HepG2 (cell line): Measurements from ENCODE around the gene STX5. TPM values are rescaled to one million over a fixed set of nuclear protein-coding genes. Genes with fewer than 3 reads are reported as not detected.

Experiments
- ADNP ChIP-seq: sonication (generic); formaldehyde crosslinking; IDR thresholded peaks from 2 replicates; pipeline ENCODE4 v1.4.0; 2020; ENCODE audit warnings: missing genetic modification reagents
- CHD4 ChIP-seq: fragments of 200-600 bp; sonication (generic); IDR thresholded peaks from 2 replicates; pipeline ENCODE4 v1.7.0; 2017; ENCODE audit warnings: mild to moderate bottlenecking, low read length, borderline replicate concordance
- DPF2 ChIP-seq: sonication (generic); formaldehyde crosslinking; IDR thresholded peaks from 2 replicates; pipeline ENCODE4 v1.4.0; 2020; ENCODE audit warnings: mild to moderate bottlenecking, low read depth, missing genetic modification reagents, borderline replicate concordance
- EHMT2 ChIP-seq: fragments of 200-600 bp; sonication (generic); IDR thresholded peaks from 2 replicates; pipeline ENCODE4 v1.7.0; 2017; ENCODE audit warnings: antibody characterized with exemption, low read depth, low read length, borderline replicate concordance
- HNRNPUL1 ChIP-seq: fragments of 200-400 bp; formaldehyde crosslinking; IDR thresholded peaks from 2 replicates; pipeline ENCODE4 v1.6.1; 2017; ENCODE audit warnings: low read depth, mild to moderate bottlenecking, low read length, moderate library complexity
- HOXA9 ChIP-seq: sonication (generic); formaldehyde crosslinking; IDR thresholded peaks from 2 replicates; pipeline ENCODE4 v1.8.1; 2022; ENCODE audit warnings: missing genetic modification reagents, mild to moderate bottlenecking, moderate library complexity, borderline replicate concordance
- KDM3A ChIP-seq: IDR thresholded peaks from 2 replicates; pipeline ENCODE4 v1.6.1; 2018; ENCODE audit warnings: low read depth, missing compliant biosample characterization
- MIER2 ChIP-seq: IDR thresholded peaks from 2 replicates; pipeline ENCODE4 v1.6.1; 2016; ENCODE audit warnings: missing biosample characterization, missing genetic modification reagents
- NCOA1 ChIP-seq: sonication (generic); formaldehyde crosslinking; IDR thresholded peaks from 2 replicates; pipeline ENCODE4 v1.9.0; 2021; ENCODE audit warnings: missing genetic modification reagents
- PLSCR1 ChIP-seq: sonication (generic); formaldehyde crosslinking; IDR thresholded peaks from 2 replicates; pipeline ENCODE4 v1.5.0; 2020; ENCODE audit warnings: missing genetic modification reagents, mild to moderate bottlenecking, borderline replicate concordance
- RCOR2 ChIP-seq: IDR thresholded peaks from 2 replicates; pipeline ENCODE4 v1.6.1; 2016; ENCODE audit warnings: missing biosample characterization, missing genetic modification reagents
- REPIN1 ChIP-seq: sonication (generic); formaldehyde crosslinking; IDR thresholded peaks from 2 replicates; pipeline ENCODE4 v1.8.0; 2022; ENCODE audit warnings: missing genetic modification reagents, low read depth, mild to moderate bottlenecking, borderline replicate concordance
- TFDP1 ChIP-seq: IDR thresholded peaks from 2 replicates; pipeline ENCODE4 v1.6.1; 2016; ENCODE audit warnings: missing compliant biosample characterization, missing genetic modification reagents, borderline replicate concordance
- ZC3H4 ChIP-seq: sonication (generic); formaldehyde crosslinking; IDR thresholded peaks from 2 replicates; pipeline ENCODE4 v1.4.0; 2020; ENCODE audit warnings: missing genetic modification reagents, borderline replicate concordance
- ZMYM2 ChIP-seq: sonication (generic); formaldehyde crosslinking; IDR thresholded peaks from 2 replicates; pipeline ENCODE4 v1.8.0; 2022; ENCODE audit warnings: mild to moderate bottlenecking, missing genetic modification reagents
- ZNF10 ChIP-seq: sonication (generic); formaldehyde crosslinking; IDR thresholded peaks from 2 replicates; pipeline ENCODE4 v1.4.0; 2020; ENCODE audit warnings: mild to moderate bottlenecking, low read depth, missing genetic modification reagents, borderline replicate concordance
- ZNF143 ChIP-seq: sonication (generic); formaldehyde crosslinking; IDR thresholded peaks from 2 replicates; pipeline ENCODE4 v1.4.0; 2020; ENCODE audit warnings: missing genetic modification reagents
- ZNF761 ChIP-seq: sonication (generic); formaldehyde crosslinking; conservative IDR thresholded peaks from 2 replicates; pipeline ENCODE4 v1.4.0; 2020; ENCODE audit warnings: mild to moderate bottlenecking, missing genetic modification reagents
- ZNF816 ChIP-seq: sonication (generic); formaldehyde crosslinking; IDR thresholded peaks from 2 replicates; pipeline ENCODE4 v1.8.0; 2022; ENCODE audit warnings: missing genetic modification reagents, mild to moderate bottlenecking, borderline replicate concordance
- polyA plus RNA-seq, 8 experiments: library from polyadenylated mRNA; depleted of rRNA in 3 of 8; stranded (reverse) in 7 of 8; unstranded in 1 of 8; fragments of >200 nt; fragmentation: Illumina TruSeq in 4 of 8; extraction: Trizol in 4 of 8; gene quantifications; 2 replicates each; pipeline versions ENCODE4 v1.2.1 to v1.2.3, GENCODE V29; 2011 to 2016; ENCODE audit warnings: low read depth in 4 of 8, missing spikeins in 1 of 8, mixed read lengths in 1 of 8; ENCODE audit not compliant: insufficient read depth in 1 of 8
- total RNA-seq, 5 experiments: library from RNA; depleted of rRNA; stranded (reverse); fragments of >200 nt; fragmentation: Illumina TruSeq; extraction: Trizol; gene quantifications; 2 replicates each; pipeline ENCODE4 v1.2.3, GENCODE V29; 2016; ENCODE audit warnings: low read depth in 1 of 5
- TF ChIP-seq, protein P1 (sequence below): sonication (generic); formaldehyde crosslinking; IDR thresholded peaks from 2 replicates; pipeline ENCODE4 v1.4.0; 2020; ENCODE audit warnings: missing genetic modification reagents, borderline replicate concordance
- TF ChIP-seq, protein P2 (sequence below): sonication (generic); formaldehyde crosslinking; IDR thresholded peaks from 2 replicates; pipeline ENCODE4 v1.8.1; 2023; ENCODE audit warnings: missing genetic modification reagents, mild to moderate bottlenecking, borderline replicate concordance

The STX5 gene
- total and polyA plus RNA-seq, 2 of the 13 experiments (the other 11 are each of a cell fraction or from before 2014, with no cell fraction given): 26.9 to 30.0 TPM

DNA sequence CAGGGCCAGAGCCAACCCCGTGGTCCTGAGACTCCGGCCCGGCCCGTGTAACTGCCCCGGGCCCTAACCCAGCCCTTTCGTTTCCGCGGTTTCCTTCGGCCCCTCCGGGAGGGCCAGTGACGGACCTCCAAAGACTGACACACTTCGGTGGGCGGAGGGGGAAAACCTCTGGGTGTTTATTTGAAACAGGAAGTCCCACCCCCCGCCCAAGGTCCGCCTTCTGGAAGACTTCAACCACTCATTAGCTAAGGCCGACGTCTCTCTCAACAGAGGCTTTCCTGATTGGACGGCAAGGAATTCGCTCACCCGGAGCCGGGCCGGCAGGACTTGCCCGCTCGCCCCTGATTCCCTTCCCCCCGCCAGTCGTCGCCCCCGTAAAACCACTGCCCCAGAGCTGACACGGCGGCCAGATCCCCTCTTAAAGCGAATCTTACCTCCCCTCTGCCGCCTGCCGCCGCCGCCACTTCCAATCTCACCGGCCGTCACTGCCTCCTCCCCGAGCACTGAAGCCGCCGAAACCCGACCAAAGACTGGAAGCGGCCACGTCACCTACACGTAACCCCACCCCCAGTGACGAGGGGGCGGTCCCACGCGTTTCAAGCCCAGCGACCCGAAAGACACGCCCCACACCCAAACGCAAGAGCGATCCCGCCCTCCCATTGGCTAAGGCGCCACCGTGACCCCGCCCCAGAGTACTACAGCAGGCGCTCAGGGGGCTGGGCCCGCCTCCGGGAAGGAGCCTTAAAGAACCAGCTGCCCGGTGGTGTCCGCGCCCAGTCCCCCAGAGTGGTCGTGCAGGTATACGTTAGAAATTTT is at the start of gene STX5 (continued):
- TF ChIP-seq, protein P1, sequence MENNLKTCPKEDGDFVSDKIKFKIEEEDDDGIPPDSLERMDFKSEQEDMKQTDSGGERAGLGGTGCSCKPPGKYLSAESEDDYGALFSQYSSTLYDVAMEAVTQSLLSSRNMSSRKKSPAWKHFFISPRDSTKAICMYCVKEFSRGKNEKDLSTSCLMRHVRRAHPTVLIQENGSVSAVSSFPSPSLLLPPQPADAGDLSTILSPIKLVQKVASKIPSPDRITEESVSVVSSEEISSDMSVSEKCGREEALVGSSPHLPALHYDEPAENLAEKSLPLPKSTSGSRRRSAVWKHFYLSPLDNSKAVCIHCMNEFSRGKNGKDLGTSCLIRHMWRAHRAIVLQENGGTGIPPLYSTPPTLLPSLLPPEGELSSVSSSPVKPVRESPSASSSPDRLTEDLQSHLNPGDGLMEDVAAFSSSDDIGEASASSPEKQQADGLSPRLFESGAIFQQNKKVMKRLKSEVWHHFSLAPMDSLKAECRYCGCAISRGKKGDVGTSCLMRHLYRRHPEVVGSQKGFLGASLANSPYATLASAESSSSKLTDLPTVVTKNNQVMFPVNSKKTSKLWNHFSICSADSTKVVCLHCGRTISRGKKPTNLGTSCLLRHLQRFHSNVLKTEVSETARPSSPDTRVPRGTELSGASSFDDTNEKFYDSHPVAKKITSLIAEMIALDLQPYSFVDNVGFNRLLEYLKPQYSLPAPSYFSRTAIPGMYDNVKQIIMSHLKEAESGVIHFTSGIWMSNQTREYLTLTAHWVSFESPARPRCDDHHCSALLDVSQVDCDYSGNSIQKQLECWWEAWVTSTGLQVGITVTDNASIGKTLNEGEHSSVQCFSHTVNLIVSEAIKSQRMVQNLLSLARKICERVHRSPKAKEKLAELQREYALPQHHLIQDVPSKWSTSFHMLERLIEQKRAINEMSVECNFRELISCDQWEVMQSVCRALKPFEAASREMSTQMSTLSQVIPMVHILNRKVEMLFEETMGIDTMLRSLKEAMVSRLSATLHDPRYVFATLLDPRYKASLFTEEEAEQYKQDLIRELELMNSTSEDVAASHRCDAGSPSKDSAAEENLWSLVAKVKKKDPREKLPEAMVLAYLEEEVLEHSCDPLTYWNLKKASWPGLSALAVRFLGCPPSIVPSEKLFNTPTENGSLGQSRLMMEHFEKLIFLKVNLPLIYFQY (CRISPR knock-in tag): peak; percentile 60; the same call in 1 of the 2 replicates
- TF ChIP-seq ZC3H4 (CRISPR knock-in tag) (no peak), ADNP (CRISPR knock-in tag) (no peak), MIER2 (CRISPR knock-in tag) (no peak), REPIN1 (CRISPR knock-in tag) (no peak), ZMYM2 (CRISPR knock-in tag) (no peak), RCOR2 (no peak), EHMT2 (no peak), HNRNPUL1 (no peak), NCOA1 (0 out of 2 replicates have a peak, but pooled peaks have one; percentile 81), TFDP1 (CRISPR knock-in tag) (no peak), ZNF761 (peak; percentile 52; the same call in 1 of the 2 replicates), HOXA9 (CRISPR knock-in tag) (no peak), KDM3A (CRISPR knock-in tag) (no peak; the same call in 1 of the 2 replicates), CHD4 (no peak), PLSCR1 (CRISPR knock-in tag) (no peak), ZNF10 (CRISPR knock-in tag) (no peak), ZNF143 (CRISPR knock-in tag) (no peak), DPF2 (CRISPR knock-in tag) (no peak), ZNF816 (CRISPR knock-in tag) (no peak; the same call in 1 of the 2 replicates)
- TF ChIP-seq, protein P2, sequence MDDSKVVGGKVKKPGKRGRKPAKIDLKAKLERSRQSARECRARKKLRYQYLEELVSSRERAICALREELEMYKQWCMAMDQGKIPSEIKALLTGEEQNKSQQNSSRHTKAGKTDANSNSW (CRISPR knock-in tag): no peak; the same call in 1 of the 2 replicates
